DOHH2 (cell line): Measurements from ENCODE around the gene OR51B6.

Experiments used
- H3F3A ChIP-seq: fragments of 200-600 bp; sonication (generic), shearing (Covaris generic); 2 replicates; pipeline ENCODE4 v1.6.0; 2016; ENCODE audit warnings: antibody characterized with exemption, mild to moderate bottlenecking; ENCODE audit not compliant: control insufficient read depth, insufficient read depth
- H3K27ac ChIP-seq: fragments of 200-600 bp; sonication (generic); 2 replicates; pipeline ENCODE4 v1.5.1; 2014; ENCODE audit warnings: low read depth, mild to moderate bottlenecking, low read length, moderate library complexity
- H3K27me3 ChIP-seq: fragments of 200-600 bp; sonication (generic); 2 replicates; pipeline ENCODE4 v1.6.1; 2014; ENCODE audit warnings: mild to moderate bottlenecking, low read length, mixed read lengths; ENCODE audit not compliant: control insufficient read depth
- H3K36me3 ChIP-seq: fragments of 200-600 bp; sonication (generic); 2 replicates; pipeline ENCODE4 v1.6.1; 2014; ENCODE audit warnings: mild to moderate bottlenecking, low read length, moderate library complexity, mixed read lengths; ENCODE audit not compliant: control insufficient read depth
- H3K4me1 ChIP-seq: fragments of 200-600 bp; sonication (generic); 2 replicates; pipeline ENCODE4 v1.6.1; 2014; ENCODE audit warnings: mild to moderate bottlenecking, low read length, mixed read lengths; ENCODE audit not compliant: control insufficient read depth
- H3K4me2 ChIP-seq: fragments of 200-600 bp; sonication (generic); 2 replicates; pipeline ENCODE4 v1.6.0; 2014; ENCODE audit warnings: mild to moderate bottlenecking, low read length, moderate library complexity
- H3K4me3 ChIP-seq: fragments of 200-600 bp; sonication (generic); 2 replicates; pipeline ENCODE4 v1.5.1; 2014; ENCODE audit warnings: mild to moderate bottlenecking, low read length, mixed read lengths
- H3K79me2 ChIP-seq: fragments of 200-600 bp; sonication (generic); 2 replicates; pipeline ENCODE4 v1.6.1; 2014; ENCODE audit warnings: mild to moderate bottlenecking, low read length, mixed read lengths; ENCODE audit not compliant: control insufficient read depth
- H3K9me2 ChIP-seq: fragments of 200-600 bp; sonication (generic); replicated peaks from 2 replicates; pipeline ENCODE4 v1.6.1; 2014; ENCODE audit warnings: mild to moderate bottlenecking, low read length, mixed read lengths; ENCODE audit not compliant: control insufficient read depth
- H3K9me3 ChIP-seq: fragments of 200-600 bp; sonication (generic); 2 replicates; pipeline ENCODE4 v1.6.1; 2014; ENCODE audit warnings: antibody characterized with exemption, low read length, mixed read lengths; ENCODE audit not compliant: control insufficient read depth, insufficient read depth
- H4K20me1 ChIP-seq: fragments of 200-600 bp; sonication (generic); 2 replicates; pipeline ENCODE4 v1.6.0; 2014; ENCODE audit warnings: low read depth, mild to moderate bottlenecking, antibody characterized with exemption, low read length, moderate library complexity; ENCODE audit not compliant: control insufficient read depth, insufficient read depth
- CTCF ChIP-seq: fragments of 200-600 bp; sonication (generic); IDR thresholded peaks from one replicate; pipeline ENCODE4 v1.5.1; 2014; ENCODE audit warnings: antibody characterized with exemption, mild to moderate bottlenecking, low read depth, low read length; ENCODE audit not compliant: poor library complexity, severe bottlenecking
- EZH2phosphoT487 ChIP-seq: fragments of 200-600 bp; sonication (generic); IDR thresholded peaks from 2 replicates; pipeline ENCODE4 v1.6.1; 2017; ENCODE audit warnings: borderline replicate concordance, mild to moderate bottlenecking, antibody characterized with exemption, low read length, moderate library complexity, mixed read lengths

The OR51B6 gene

GRCh38 chr11:5380740-5381342, 29.5 kb downstream of the OR51B6 start:
- Histone ChIP-seq H3F3A (no peaks in the 10 kb centered on the region), H3K4me3 (no peak overlapping the region), H3K9me3 (no peaks in the 10 kb centered on the region), H3K27me3 (no peaks in the 10 kb centered on the region), H3K79me2 (no peaks in the 10 kb centered on the region), H3K27ac (no peak overlapping the region), H4K20me1 (no peaks in the 10 kb centered on the region), H3K9me2 (no peaks in the 10 kb centered on the region), H3K4me2 (no peak overlapping the region), H3K4me1 (no peaks in the 10 kb centered on the region), H3K36me3 (no peaks in the 10 kb centered on the region)
- TF ChIP-seq CTCF, result peak; percentile 74
- no peak for TF ChIP-seq EZH2phosphoT487

- Histone ChIP-seq H3F3A (no peaks in the 10 kb centered on the region), H3K9me2 (no peaks in the 10 kb centered on the region), H4K20me1 (no peaks in the 10 kb centered on the region), H3K79me2 (no peaks in the 10 kb centered on the region), H3K4me3 (no peak within 1 kb of the TSS), H3K27ac (no peak within 1 kb of the TSS), H3K36me3 (no peaks in the 10 kb centered on the region), H3K27me3 (no peaks in the 10 kb centered on the region), H3K9me3 (no peaks in the 10 kb centered on the region), H3K4me1 (no peaks in the 10 kb centered on the region), H3K4me2 (no peak within 1 kb of the TSS)
- TF ChIP-seq EZH2phosphoT487, result no peak
- TF ChIP-seq CTCF, result no peak
Measured at GRCh38 chr11:5383576-5383975, 32.3 kb downstream of the OR51B6 start, which contains the start of gene OR51M1. Gene OR51M1, plus strand, starts transcription at chr11:5383812. Its CDS starts 5,587 bp downstream, at chr11:5389399.

GRCh38 chr11:5384335-5384734, 33.0 kb downstream of the OR51B6 start:
- Histone ChIP-seq H3K79me2 (no peaks in the 10 kb centered on the region), H3F3A (no peaks in the 10 kb centered on the region), H3K4me3 (no peak overlapping the region), H4K20me1 (no peaks in the 10 kb centered on the region), H3K27me3 (no peaks in the 10 kb centered on the region), H3K4me2 (no peak overlapping the region), H3K9me2 (no peaks in the 10 kb centered on the region), H3K4me1 (no peaks in the 10 kb centered on the region), H3K27ac (no peak overlapping the region), H3K9me3 (no peaks in the 10 kb centered on the region), H3K36me3 (no peaks in the 10 kb centered on the region)
- TF ChIP-seq CTCF, result no peak
- TF ChIP-seq EZH2phosphoT487, result no peak
